DOHH2 (cell line): ENCODE measurements around the gene PLEKHN1.

Experiments
- H3F3A ChIP-seq: fragments of 200-600 bp; sonication (generic), shearing (Covaris generic); 2 replicates; pipeline ENCODE4 v1.6.0; 2016; ENCODE audit warnings: antibody characterized with exemption, mild to moderate bottlenecking; ENCODE audit not compliant: control insufficient read depth, insufficient read depth
- H3K27ac ChIP-seq: fragments of 200-600 bp; sonication (generic); 2 replicates; pipeline ENCODE4 v1.5.1; 2014; ENCODE audit warnings: low read depth, mild to moderate bottlenecking, low read length, moderate library complexity
- H3K27me3 ChIP-seq: fragments of 200-600 bp; sonication (generic); 2 replicates; pipeline ENCODE4 v1.6.1; 2014; ENCODE audit warnings: mild to moderate bottlenecking, low read length, mixed read lengths; ENCODE audit not compliant: control insufficient read depth
- H3K36me3 ChIP-seq: fragments of 200-600 bp; sonication (generic); 2 replicates; pipeline ENCODE4 v1.6.1; 2014; ENCODE audit warnings: mild to moderate bottlenecking, low read length, moderate library complexity, mixed read lengths; ENCODE audit not compliant: control insufficient read depth
- H3K4me1 ChIP-seq: fragments of 200-600 bp; sonication (generic); 2 replicates; pipeline ENCODE4 v1.6.1; 2014; ENCODE audit warnings: mild to moderate bottlenecking, low read length, mixed read lengths; ENCODE audit not compliant: control insufficient read depth
- H3K4me2 ChIP-seq: fragments of 200-600 bp; sonication (generic); 2 replicates; pipeline ENCODE4 v1.6.0; 2014; ENCODE audit warnings: mild to moderate bottlenecking, low read length, moderate library complexity
- H3K4me3 ChIP-seq: fragments of 200-600 bp; sonication (generic); 2 replicates; pipeline ENCODE4 v1.5.1; 2014; ENCODE audit warnings: mild to moderate bottlenecking, low read length, mixed read lengths
- H3K79me2 ChIP-seq: fragments of 200-600 bp; sonication (generic); 2 replicates; pipeline ENCODE4 v1.6.1; 2014; ENCODE audit warnings: mild to moderate bottlenecking, low read length, mixed read lengths; ENCODE audit not compliant: control insufficient read depth
- H3K9me2 ChIP-seq: fragments of 200-600 bp; sonication (generic); replicated peaks from 2 replicates; pipeline ENCODE4 v1.6.1; 2014; ENCODE audit warnings: mild to moderate bottlenecking, low read length, mixed read lengths; ENCODE audit not compliant: control insufficient read depth
- H3K9me3 ChIP-seq: fragments of 200-600 bp; sonication (generic); 2 replicates; pipeline ENCODE4 v1.6.1; 2014; ENCODE audit warnings: antibody characterized with exemption, low read length, mixed read lengths; ENCODE audit not compliant: control insufficient read depth, insufficient read depth
- H4K20me1 ChIP-seq: fragments of 200-600 bp; sonication (generic); 2 replicates; pipeline ENCODE4 v1.6.0; 2014; ENCODE audit warnings: low read depth, mild to moderate bottlenecking, antibody characterized with exemption, low read length, moderate library complexity; ENCODE audit not compliant: control insufficient read depth, insufficient read depth
- EZH2phosphoT487 ChIP-seq: fragments of 200-600 bp; sonication (generic); IDR thresholded peaks from 2 replicates; pipeline ENCODE4 v1.6.1; 2017; ENCODE audit warnings: borderline replicate concordance, mild to moderate bottlenecking, antibody characterized with exemption, low read length, moderate library complexity, mixed read lengths
- TF ChIP-seq, protein P1 (sequence below): fragments of 200-600 bp; sonication (generic); IDR thresholded peaks from one replicate; pipeline ENCODE4 v1.5.1; 2014; ENCODE audit warnings: antibody characterized with exemption, mild to moderate bottlenecking, low read depth, low read length; ENCODE audit not compliant: poor library complexity, severe bottlenecking

Gene PLEKHN1

DNA sequence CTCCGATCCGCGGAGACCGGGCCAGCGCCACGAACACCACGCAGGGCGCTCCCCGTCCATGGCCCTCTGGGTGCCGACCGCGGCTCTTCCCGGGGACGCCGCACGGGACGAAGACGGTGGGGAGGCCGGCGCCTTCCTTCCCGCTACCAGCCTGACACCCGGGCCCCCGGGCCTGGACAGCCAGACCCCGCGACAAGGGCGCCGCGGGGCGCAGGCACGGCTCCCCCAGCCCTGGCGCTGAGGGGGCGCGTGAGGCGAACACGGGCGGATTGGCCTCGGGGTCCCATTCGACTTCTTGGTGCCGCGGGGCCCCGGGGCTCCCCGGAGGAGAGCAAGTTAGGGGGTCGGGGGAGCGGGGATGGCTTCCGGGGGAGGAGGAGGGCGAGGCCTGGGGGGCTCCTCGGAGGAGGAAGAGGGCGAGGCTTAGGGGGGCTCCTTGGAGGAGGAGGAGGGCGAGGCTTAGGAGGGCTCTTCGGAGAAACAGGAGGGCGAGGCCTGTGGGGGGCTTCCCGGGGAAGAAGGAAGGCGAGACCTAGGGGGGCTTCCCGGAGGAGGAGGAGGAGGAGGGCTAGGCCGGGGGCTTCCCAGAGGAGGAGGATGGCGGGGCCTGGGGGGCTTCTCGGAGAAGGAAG lies 6.4 kb upstream of the PLEKHN1 start:
- Histone ChIP-seq H3K27ac (no peak overlapping the region), H3K4me1 (peaks cover 22% of the 10 kb centered on the region; the same call in 1 of the 2 replicates), H3K79me2 (peaks cover 27% of the 10 kb centered on the region), H4K20me1 (no peaks in the 10 kb centered on the region), H3K9me3 (no peaks in the 10 kb centered on the region), H3K4me3 (peak overlapping the region; percentile 90), H3K4me2 (peak overlapping the region; percentile 77), H3K27me3 (no peaks in the 10 kb centered on the region), H3F3A (no peaks in the 10 kb centered on the region), H3K36me3 (peaks cover 31% of the 10 kb centered on the region), H3K9me2 (no peaks in the 10 kb centered on the region)
- TF ChIP-seq, protein P1, sequence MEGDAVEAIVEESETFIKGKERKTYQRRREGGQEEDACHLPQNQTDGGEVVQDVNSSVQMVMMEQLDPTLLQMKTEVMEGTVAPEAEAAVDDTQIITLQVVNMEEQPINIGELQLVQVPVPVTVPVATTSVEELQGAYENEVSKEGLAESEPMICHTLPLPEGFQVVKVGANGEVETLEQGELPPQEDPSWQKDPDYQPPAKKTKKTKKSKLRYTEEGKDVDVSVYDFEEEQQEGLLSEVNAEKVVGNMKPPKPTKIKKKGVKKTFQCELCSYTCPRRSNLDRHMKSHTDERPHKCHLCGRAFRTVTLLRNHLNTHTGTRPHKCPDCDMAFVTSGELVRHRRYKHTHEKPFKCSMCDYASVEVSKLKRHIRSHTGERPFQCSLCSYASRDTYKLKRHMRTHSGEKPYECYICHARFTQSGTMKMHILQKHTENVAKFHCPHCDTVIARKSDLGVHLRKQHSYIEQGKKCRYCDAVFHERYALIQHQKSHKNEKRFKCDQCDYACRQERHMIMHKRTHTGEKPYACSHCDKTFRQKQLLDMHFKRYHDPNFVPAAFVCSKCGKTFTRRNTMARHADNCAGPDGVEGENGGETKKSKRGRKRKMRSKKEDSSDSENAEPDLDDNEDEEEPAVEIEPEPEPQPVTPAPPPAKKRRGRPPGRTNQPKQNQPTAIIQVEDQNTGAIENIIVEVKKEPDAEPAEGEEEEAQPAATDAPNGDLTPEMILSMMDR = no peak
- TF ChIP-seq EZH2phosphoT487 = no peak

DNA sequence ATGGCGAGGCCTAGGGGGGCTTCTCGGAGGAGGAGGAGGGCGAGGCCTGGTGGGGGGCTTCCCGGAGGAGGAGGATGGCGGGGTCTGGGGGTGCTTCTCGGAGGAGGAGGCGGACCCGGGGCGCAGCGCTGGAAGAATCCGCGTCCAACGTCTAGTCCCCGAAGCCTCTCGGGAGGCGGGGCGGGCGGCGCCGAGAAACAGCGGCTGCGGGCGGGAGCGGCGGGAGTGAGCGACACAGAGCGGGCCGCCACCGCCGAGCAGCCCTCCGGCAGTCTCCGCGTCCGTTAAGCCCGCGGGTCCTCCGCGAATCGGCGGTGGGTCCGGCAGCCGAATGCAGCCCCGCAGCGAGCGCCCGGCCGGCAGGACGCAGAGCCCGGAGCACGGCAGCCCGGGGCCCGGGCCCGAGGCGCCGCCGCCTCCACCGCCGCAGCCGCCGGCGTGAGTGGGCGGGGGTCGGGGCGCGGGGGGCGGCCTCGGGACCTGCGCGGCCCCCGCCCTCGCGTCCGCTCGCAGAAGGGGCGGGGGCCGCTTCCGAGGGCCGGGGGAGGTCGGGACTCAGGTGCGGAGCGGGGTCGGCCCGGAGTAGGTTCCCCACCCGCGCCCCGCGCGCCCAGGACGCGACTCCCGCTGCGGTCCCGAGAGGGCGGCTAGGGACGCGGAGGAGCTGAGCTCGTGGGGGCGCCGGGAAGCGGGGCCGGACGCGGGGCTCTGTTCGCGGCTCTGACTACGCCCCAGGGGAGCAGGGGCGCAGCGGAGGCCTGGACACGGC lies 5.7 kb upstream of the PLEKHN1 start, which contains the start of gene KLHL17:
Gene KLHL17, plus strand, starts transcription at position 222 of the 769 bp plus-strand sequence. Its CDS starts 110 bp downstream, at position 332.
- Histone ChIP-seq H3K27ac (no peak within 1 kb of the TSS), H3K27me3 (no peaks in the 10 kb centered on the region), H3K9me3 (no peaks in the 10 kb centered on the region), H3K36me3 (peaks cover 25% of the 10 kb centered on the region), H3K79me2 (peaks cover 27% of the 10 kb centered on the region), H3K4me3 (peak within 1 kb of the TSS; percentile 90), H3K4me1 (peaks cover 22% of the 10 kb centered on the region; the same call in 1 of the 2 replicates), H3K9me2 (no peaks in the 10 kb centered on the region), H4K20me1 (no peaks in the 10 kb centered on the region), H3K4me2 (peak within 1 kb of the TSS; percentile 77), H3F3A (no peaks in the 10 kb centered on the region)
- TF ChIP-seq EZH2phosphoT487 = no peak
- TF ChIP-seq, protein P1 = no peak

DNA sequence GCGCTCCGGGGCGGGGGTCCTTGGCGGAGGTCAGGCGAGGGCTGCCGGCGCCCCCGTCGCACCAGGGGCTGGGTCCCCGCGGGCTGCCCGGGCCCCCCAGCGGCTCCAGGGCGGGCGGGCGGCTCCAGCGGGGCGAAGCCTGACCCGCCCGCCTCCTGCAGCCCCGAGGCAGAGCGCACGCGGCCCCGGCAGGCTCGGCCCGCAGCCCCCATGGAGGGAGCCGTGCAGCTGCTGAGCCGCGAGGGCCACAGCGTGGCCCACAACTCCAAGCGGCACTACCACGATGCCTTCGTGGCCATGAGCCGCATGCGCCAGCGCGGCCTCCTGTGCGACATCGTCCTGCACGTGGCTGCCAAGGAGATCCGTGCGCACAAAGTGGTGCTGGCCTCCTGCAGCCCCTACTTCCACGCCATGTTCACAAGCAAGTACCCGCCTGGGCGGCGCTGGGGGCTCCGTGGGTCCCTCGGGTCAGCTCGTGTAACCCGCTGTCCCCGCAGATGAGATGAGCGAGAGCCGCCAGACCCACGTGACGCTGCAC lies 5.1 kb upstream of the PLEKHN1 start:
- Histone ChIP-seq H3K27me3 (no peaks in the 10 kb centered on the region), H3K4me2 (peak overlapping the region; percentile 77), H3F3A (no peaks in the 10 kb centered on the region), H3K27ac (no peak overlapping the region), H3K9me2 (no peaks in the 10 kb centered on the region), H3K4me3 (peak overlapping the region; percentile 90), H3K79me2 (peaks cover 27% of the 10 kb centered on the region), H3K9me3 (no peaks in the 10 kb centered on the region), H3K36me3 (peaks cover 18% of the 10 kb centered on the region), H4K20me1 (no peaks in the 10 kb centered on the region), H3K4me1 (peaks cover 23% of the 10 kb centered on the region)
- TF ChIP-seq, protein P1 = no peak
- no peak for TF ChIP-seq EZH2phosphoT487
